SK-N-SH treated with all-trans-retinoic acid at 6 μM for 48 hours (cell line): Measurements from ENCODE around the gene KCNH4.

Source experiments
- PATZ1 ChIP-seq: fragments of 250-450 bp; sonication (Bioruptor Pico); IDR thresholded peaks from 2 replicates; pipeline ENCODE4 v1.8.0; 2020; ENCODE audit warnings: mild to moderate bottlenecking, moderate library complexity, borderline replicate concordance
- ZC3H10 ChIP-seq: fragments of 250-450 bp; sonication (Bioruptor Pico); IDR thresholded peaks from 2 replicates; pipeline ENCODE4 v1.5.1; 2021; ENCODE audit warnings: mild to moderate bottlenecking, moderate library complexity
- ZFP30 ChIP-seq: fragments of 450-650 bp; formaldehyde crosslinking; IDR thresholded peaks from 2 replicates; pipeline ENCODE4 v1.5.0; 2022; ENCODE audit warnings: mild to moderate bottlenecking, moderate library complexity

- no peak for TF ChIP-seq ZC3H10 (CRISPR knock-in tag)
- TF ChIP-seq PATZ1 (CRISPR knock-in tag), result no peak
- no peak for TF ChIP-seq ZFP30 (CRISPR knock-in tag)
Measured at GRCh38 chr17:42126836-42127235, 54.1 kb downstream of the KCNH4 start.
